Stimulated activated memory B cell treated with anti-CD40 and anti-IgM and Interleukin-4, amounts not matched to agents 10 μg/mL and 1 μg/mL and 100 μg/mL, for 72 hours (primary cell): ENCODE data around the gene NKIRAS1.
"Not testable (repeated sequence)": the region's sequence is repeated elsewhere in the genome, so short reads cannot be mapped to it uniquely, and the experiment has no call there.

ENCODE experiments used
- ATAC-seq: fragments of 150-1000 bp; cut with Tn5 transposase; 2 replicates; pipeline ENCODE4 v1.10.0; 2021
- H3K27ac Mint-ChIP-seq: one replicate; pipeline ENCODE4 v1.8.0; 2022; ENCODE audit warnings: mild to moderate bottlenecking, mixed read lengths
- H3K27me3 Mint-ChIP-seq: one replicate; pipeline ENCODE4 v1.8.0; 2022; ENCODE audit warnings: mixed read lengths
- H3K36me3 Mint-ChIP-seq: one replicate; pipeline ENCODE4 v1.8.0; 2022; ENCODE audit warnings: mixed read lengths
- H3K4me1 Mint-ChIP-seq: one replicate; pipeline ENCODE4 v1.8.0; 2022; ENCODE audit warnings: mixed read lengths
- H3K4me3 Mint-ChIP-seq: one replicate; pipeline ENCODE4 v1.8.0; 2022; ENCODE audit warnings: mild to moderate bottlenecking, moderate library complexity, mixed read lengths
- H3K9me3 Mint-ChIP-seq: one replicate; pipeline ENCODE4 v1.8.0; 2022; ENCODE audit warnings: mixed read lengths

Gene NKIRAS1

GRCh38 chr3:23849462-23849861 lies 67.3 kb downstream of the NKIRAS1 start:
- not testable (repeated sequence) for H3K27me3 Mint-ChIP-seq, H3K4me3 Mint-ChIP-seq, H3K27ac Mint-ChIP-seq

GRCh38 chr3:23845326-23846216 lies 71.2 kb downstream of the NKIRAS1 start:
- Mint-ChIP-seq H3K36me3 (peaks cover 20% of the 10 kb centered on the region), H3K4me3 (no peak overlapping the region), H3K27ac (no peak overlapping the region)

More at GRCh38 chr3:23849462-23849861, 67.3 kb downstream of the NKIRAS1 start:
- H3K36me3 Mint-ChIP-seq, result peaks cover 19% of the 10 kb centered on the region
- not testable (repeated sequence) for H3K9me3 Mint-ChIP-seq, H3K4me1 Mint-ChIP-seq, ATAC-seq

GRCh38 chr3:23843869-23844268 lies 72.9 kb downstream of the NKIRAS1 start:
- H3K9me3 Mint-ChIP-seq, result no peaks in the 10 kb centered on the region
- H3K4me1 Mint-ChIP-seq, result peaks cover 34% of the 10 kb centered on the region
- peaks cover 20% of the 10 kb centered on the region for H3K36me3 Mint-ChIP-seq
- no peak for ATAC-seq
- H3K4me3 Mint-ChIP-seq, result no peak overlapping the region
- no peak overlapping the region for H3K27ac Mint-ChIP-seq
- no peaks in the 10 kb centered on the region for H3K27me3 Mint-ChIP-seq

More at GRCh38 chr3:23845326-23846216, 71.2 kb downstream of the NKIRAS1 start:
- peaks cover 2% of the 10 kb centered on the region for H3K9me3 Mint-ChIP-seq
- H3K27me3 Mint-ChIP-seq, result no peaks in the 10 kb centered on the region
- ATAC-seq, result no peak
- H3K4me1 Mint-ChIP-seq, result peaks cover 25% of the 10 kb centered on the region
